IMR-90 (cell line): ENCODE measurements around the gene EPB41L4A. TPM values are rescaled to one million over a fixed set of nuclear protein-coding genes. Genes with fewer than 3 reads are reported as not detected.

Experiments
- ATAC-seq: fragments of 200-7000 bp; cut with Tn5 transposase; 2 replicates; pipeline ENCODE4 v1.9.1; 2020; ENCODE audit warnings: low read depth, mild to moderate bottlenecking, moderate library complexity
- BruUV-seq: library from RNA; stranded (reverse); fragments of 400-500 nt; replicated peaks from 2 replicates; lab custom pipeline; 2021; lab: Mats Ljungman, UMichigan
- CTCF ChIA-PET: fragments of 300-600 bp; formaldehyde crosslinking; extraction: SDS; loops from one replicate; lab custom pipeline; 2021; ENCODE audit warnings: antibody characterized with exemption; lab: Yijun Ruan, JAX
- POLR2A ChIA-PET: fragments of 300-600 bp; sonication (Branson Sonifier 250); formaldehyde crosslinking; loops from one replicate; lab custom pipeline; 2022; ENCODE audit warnings: antibody characterized with exemption; ENCODE audit not compliant: unreplicated experiment; lab: Charles Lee
- DNase-seq: peaks from one replicate; pipeline ENCODE4 v3.0.0; 2013
- H2AFZ ChIP-seq: replicated peaks from 2 replicates; pipeline ENCODE3; 2013; ENCODE audit warnings: low read length, mild to moderate bottlenecking; ENCODE audit not compliant: poor library complexity
- H2AK5ac ChIP-seq: 2 replicates; pipeline ENCODE4 v1.6.1; 2013; ENCODE audit warnings: low read depth, low read length, inconsistent platforms
- H2AK9ac ChIP-seq: replicated peaks from 2 replicates; pipeline ENCODE3; 2013; ENCODE audit warnings: mild to moderate bottlenecking, low read depth, low read length, moderate library complexity; ENCODE audit not compliant: poor library complexity
- H2BK120ac ChIP-seq: 2 replicates; pipeline ENCODE4 v1.6.1; 2013; ENCODE audit warnings: low read depth, low read length, inconsistent platforms
- H2BK15ac ChIP-seq: 3 replicates; pipeline ENCODE4 v1.6.1; 2013; ENCODE audit warnings: low read depth, low read length, inconsistent platforms
- H2BK20ac ChIP-seq: 2 replicates; pipeline ENCODE4 v1.6.1; 2013; ENCODE audit warnings: low read depth, mild to moderate bottlenecking, inconsistent platforms, low read length, moderate library complexity
- H2BK5ac ChIP-seq: 2 replicates; pipeline ENCODE4 v1.6.1; 2013; ENCODE audit warnings: mild to moderate bottlenecking, low read depth, low read length, inconsistent platforms; ENCODE audit not compliant: poor library complexity, severe bottlenecking
- H3K14ac ChIP-seq: replicated peaks from 2 replicates; pipeline ENCODE4 v1.6.1; 2013; ENCODE audit warnings: low read depth, low read length, inconsistent platforms
- H3K18ac ChIP-seq: 2 replicates; pipeline ENCODE4 v1.6.1; 2013; ENCODE audit warnings: low read depth, low read length, control low read depth
- H3K23ac ChIP-seq: 2 replicates; pipeline ENCODE4 v1.6.1; 2013; ENCODE audit warnings: low read depth, low read length, inconsistent platforms
- H3K27ac ChIP-seq: 2 replicates; pipeline ENCODE4 v1.5.1; 2013; ENCODE audit warnings: mild to moderate bottlenecking, control low read depth, low read length; ENCODE audit not compliant: insufficient read depth
- H3K27me3 ChIP-seq: 2 replicates; pipeline ENCODE4 v1.6.1; 2013; ENCODE audit warnings: low read length; ENCODE audit not compliant: control insufficient read depth, insufficient read depth
- H3K36me3 ChIP-seq: 2 replicates; pipeline ENCODE4 v1.6.1; 2013; ENCODE audit warnings: low read length, mixed read lengths; ENCODE audit not compliant: control insufficient read depth, insufficient read depth
- H3K4ac ChIP-seq: 2 replicates; pipeline ENCODE4 v1.6.1; 2013; ENCODE audit warnings: low read depth, low read length, inconsistent platforms
- H3K4me1 ChIP-seq: 2 replicates; pipeline ENCODE4 v1.6.1; 2013; ENCODE audit warnings: low read length, mixed read lengths; ENCODE audit not compliant: control insufficient read depth, insufficient read depth
- H3K4me2 ChIP-seq: 2 replicates; pipeline ENCODE4 v1.6.1; 2013; ENCODE audit warnings: low read depth, mild to moderate bottlenecking, control low read depth, low read length, moderate library complexity
- H3K4me3 ChIP-seq: 2 replicates; pipeline ENCODE4 v1.5.1; 2013; ENCODE audit warnings: low read depth, mild to moderate bottlenecking, control low read depth, low read length, moderate library complexity; ENCODE audit not compliant: insufficient read depth
- H3K56ac ChIP-seq: 2 replicates; pipeline ENCODE4 v1.6.1; 2013; ENCODE audit warnings: low read length, inconsistent platforms; ENCODE audit not compliant: insufficient read depth; ENCODE audit errors: extremely low read depth
- H3K79me1 ChIP-seq, 2 experiments: 2 replicates each; pipeline ENCODE4 v1.6.1; 2013; ENCODE audit warnings: low read length in 2 of 2, inconsistent platforms in 1 of 2, low read depth in 1 of 2
- H3K9ac ChIP-seq: 2 replicates; pipeline ENCODE4 v1.6.1; 2013; ENCODE audit warnings: low read depth, low read length, control low read depth
- H3K9me1 ChIP-seq: 2 replicates; pipeline ENCODE4 v1.6.1; 2013; ENCODE audit warnings: low read length, inconsistent platforms; ENCODE audit not compliant: insufficient read depth
- H3K9me3 ChIP-seq: 2 replicates; pipeline ENCODE4 v1.6.1; 2013; ENCODE audit warnings: low read length; ENCODE audit not compliant: control insufficient read depth, insufficient read depth
- H4K20me1 ChIP-seq: 2 replicates; pipeline ENCODE4 v1.6.1; 2013; ENCODE audit warnings: low read length, inconsistent platforms; ENCODE audit not compliant: insufficient read depth
- H4K5ac ChIP-seq: 2 replicates; pipeline ENCODE4 v1.6.1; 2013; ENCODE audit warnings: mild to moderate bottlenecking, low read depth, low read length, control low read depth
- H4K8ac ChIP-seq, 2 experiments: 2 replicates each; pipeline ENCODE4 v1.6.1; 2013; ENCODE audit warnings: low read depth in 2 of 2, low read length in 2 of 2, control low read depth in 1 of 2, inconsistent platforms in 1 of 2
- H4K91ac ChIP-seq: 2 replicates; pipeline ENCODE4 v1.6.1; 2013; ENCODE audit warnings: low read depth, low read length, inconsistent platforms; ENCODE audit not compliant: insufficient read depth
- CEBPB ChIP-seq: IDR thresholded peaks from 2 replicates; pipeline ENCODE4 v1.6.1; 2012; ENCODE audit warnings: low read depth, low read length, improper control_type of control experiment
- POLR2A ChIP-seq: IDR thresholded peaks from 2 replicates; pipeline ENCODE4 v1.6.1; 2012; ENCODE audit warnings: mild to moderate bottlenecking, low read depth, low read length
- WGBS, 2 experiments: methylation state at CpG; one replicate each; pipeline versions ENCODE4 v1.1.5 to v1.1.7; 2013; ENCODE audit warnings: missing lambda C conversion rate in 2 of 2; ENCODE audit not compliant: insufficient read length in 1 of 2; ENCODE audit errors: extremely low coverage in 2 of 2; 5-methylcytosine and 5-hydroxymethylcytosine counted together
- dilution Hi-C: fragments of 300-500 bp; cut with HindIII; formaldehyde crosslinking; loops from one replicate; pipeline ENCODE4 v1.14.3; 2018; ENCODE audit warnings: low sequenced_read_pairs; ENCODE audit not compliant: unreplicated experiment
- in situ Hi-C: fragments of 300-500 bp; cut with MboI; formaldehyde crosslinking; loops from 3 replicates; pipeline ENCODE4 v1.14.3; 2019; ENCODE audit warnings: low sequenced_read_pairs, inconsistent platforms, mixed read lengths
- intact Hi-C: fragments of 100-400 bp; cut with micrococcal nuclease; formaldehyde crosslinking; loops from 2 replicates; pipeline ENCODE4 v1.10.0; 2022
- polyA plus RNA-seq, 3 experiments: library from polyadenylated mRNA; depleted of rRNA; stranded (reverse); fragments of >200 nt; gene quantifications; 2 replicates each; pipeline ENCODE4 v1.2.3, GENCODE V29; 2012; ENCODE audit warnings: low replicate concordance in 1 of 3
- total RNA-seq: library from RNA; depleted of rRNA; stranded (reverse); fragments of >200 nt; gene quantifications from 2 replicates; pipeline ENCODE4 v1.2.3, GENCODE V29; 2012

Gene EPB41L4A
- total and polyA plus RNA-seq, 2 of the 4 experiments (the other 2 are of a cell fraction): under 0.01 to 0.02 TPM

GRCh38 chr5:112165399-112165798 is 253.7 kb downstream of the EPB41L4A start:
- H4K5ac ChIP-seq: no peak overlapping the region
- WGBS, 2 experiments: no CpG with 5 or more reads among the region's 3 CpGs
- TF ChIP-seq POLR2A (0 out of 2 replicates have a peak, but pooled peaks have one; percentile 7), CEBPB (no peak)
- H3K27ac ChIP-seq: no peak overlapping the region
- no peak overlapping the region for H2AFZ ChIP-seq
- H4K8ac ChIP-seq: no peak overlapping the region
- H3K23ac ChIP-seq: no peak overlapping the region
- no peak overlapping the region for H2BK5ac ChIP-seq
- no peaks in the 10 kb centered on the region for H3K27me3 ChIP-seq
- DNase-seq: no peak
- H3K4me1 ChIP-seq: no peaks in the 10 kb centered on the region; the same call in 1 of the 2 replicates
- H2AK5ac ChIP-seq: no peak overlapping the region
- no TSS peak for BruUV-seq
- H3K18ac ChIP-seq: no peak overlapping the region
- in situ Hi-C loops (loop anchor here (25.0 kb wide), 1 partner anchor 1403 kb away; no protein-coding TSS in a partner anchor), intact Hi-C loops (no loop called here), dilution Hi-C loops (no loop called here)
- no peak overlapping the region for H3K14ac ChIP-seq
- peaks cover 1% of the 10 kb centered on the region; the same call in 1 of the 2 replicates for H3K9me1 ChIP-seq
- H3K79me1 ChIP-seq: peaks cover 25% of the 10 kb centered on the region in 2 experiments; a peak in 3 of 4 replicates
- no peak for ATAC-seq
- no peak overlapping the region for H3K4me2 ChIP-seq
- H2AK9ac ChIP-seq: no peak overlapping the region
- no peak overlapping the region for H3K9ac ChIP-seq
- peaks cover 22% of the 10 kb centered on the region for H3K36me3 ChIP-seq
- no peak overlapping the region for H2BK20ac ChIP-seq
- no peak overlapping the region for H2BK120ac ChIP-seq
- CTCF ChIA-PET: interaction anchor here (2.3 kb wide), 1 partner anchor 10 kb away, joined by 8 read pairs; no protein-coding TSS in a partner anchor
- no peak overlapping the region for H3K4ac ChIP-seq
- no peaks in the 10 kb centered on the region for H3K9me3 ChIP-seq
- H4K91ac ChIP-seq: no peak overlapping the region
- no peak overlapping the region for H2BK15ac ChIP-seq
- H4K20me1 ChIP-seq: peaks cover 11% of the 10 kb centered on the region; the same call in 1 of the 2 replicates
- H3K4me3 ChIP-seq: no peak overlapping the region
- POLR2A ChIA-PET: no interaction called here
- no peak overlapping the region for H3K56ac ChIP-seq
